ENCODE data around the gene HEY2. TPM values are rescaled to one million over a fixed set of nuclear protein-coding genes. Genes with fewer than 3 reads are reported as not detected.
"Not testable (repeated sequence)": the region's sequence is repeated elsewhere in the genome, so short reads cannot be mapped to it uniquely, and the experiment has no call there.

Gene HEY2
- total and polyA plus RNA-seq, 2 donors (not counting 1 experiment from before 2014, with no cell fraction given): not detected

- Histone ChIP-seq H3K4me2 (ENCODE audit: extremely low read depth, insufficient read depth, low read length) (no peak overlapping the region), H3K36me3 (ENCODE audit: control insufficient read depth, insufficient read depth, low read length) (no peaks in the 10 kb centered on the region), H3K9me3 (ENCODE audit: control insufficient read depth, insufficient read depth, low read depth, low read length) (no peaks in the 10 kb centered on the region), H3K79me2 (ENCODE audit: control insufficient read depth, insufficient read depth, low read length) (no peaks in the 10 kb centered on the region), H3K4me1 (ENCODE audit: control insufficient read depth, extremely low read depth, insufficient read depth, low read length) (no peaks in the 10 kb centered on the region), H3K9ac (ENCODE audit: insufficient read depth, low read length) (no peak overlapping the region), H3K4me3 (replicated peaks in 1 of 4; ENCODE audit: control extremely low read depth in 1 of 4, insufficient read depth in 1 of 4, low read depth in 3 of 4, low read length in 4 of 4) (no peak overlapping the region), H4K20me1 (ENCODE audit: control insufficient read depth, extremely low read depth, insufficient read depth, low read length) (peaks cover 2% of the 10 kb centered on the region), H2AFZ (ENCODE audit: low read length) (no peak overlapping the region), H3K27ac (ENCODE audit: insufficient read depth, low read length) (no peak overlapping the region), H3K27me3 (ENCODE audit: control insufficient read depth, insufficient read depth, low read length) (peaks cover 7% of the 10 kb centered on the region)
- no peak for DNase-seq (ENCODE audit: low read depth in 2 of 2)
- TF ChIP-seq CTCF (conservative IDR thresholded peaks at IDR 0.05 in 1 of 2, IDR thresholded peaks at IDR 0.05 in 1 of 2; ENCODE audit: low read depth in 1 of 2, low read length in 2 of 2) (no peak), EZH2 (IDR thresholded peaks at IDR 0.05; ENCODE audit: low read length, missing control alignments) (no peak)
These were observed 17.2 kb downstream of the HEY2 start for GRCh38 chr6:125766641-125767040.

GRCh38 chr6:125769147-125769783 is 19.8 kb downstream of the HEY2 start:
- Histone ChIP-seq H3K9ac (ENCODE audit: insufficient read depth, low read length) (no peak overlapping the region), H2AFZ (ENCODE audit: low read length) (no peak overlapping the region), H3K36me3 (ENCODE audit: control insufficient read depth, insufficient read depth, low read length) (no peaks in the 10 kb centered on the region), H3K4me2 (ENCODE audit: extremely low read depth, insufficient read depth, low read length) (no peak overlapping the region), H3K4me3 (replicated peaks in 1 of 4; ENCODE audit: control extremely low read depth in 1 of 4, insufficient read depth in 1 of 4, low read depth in 3 of 4, low read length in 4 of 4) (no peak overlapping the region), H3K27ac (ENCODE audit: insufficient read depth, low read length) (no peak overlapping the region), H3K27me3 (ENCODE audit: control insufficient read depth, insufficient read depth, low read length) (peaks cover 7% of the 10 kb centered on the region), H3K4me1 (ENCODE audit: control insufficient read depth, extremely low read depth, insufficient read depth, low read length) (no peaks in the 10 kb centered on the region), H3K79me2 (ENCODE audit: control insufficient read depth, insufficient read depth, low read length) (no peaks in the 10 kb centered on the region), H3K9me3 (ENCODE audit: control insufficient read depth, insufficient read depth, low read depth, low read length) (no peaks in the 10 kb centered on the region), H4K20me1 (ENCODE audit: control insufficient read depth, extremely low read depth, insufficient read depth, low read length) (peaks cover 2% of the 10 kb centered on the region)
- DNase-seq (ENCODE audit: low read depth in 2 of 2): no peak
- no peak for TF ChIP-seq EZH2 (IDR thresholded peaks at IDR 0.05; ENCODE audit: low read length, missing control alignments)
- TF ChIP-seq CTCF (conservative IDR thresholded peaks at IDR 0.05 in 1 of 2, IDR thresholded peaks at IDR 0.05 in 1 of 2; ENCODE audit: low read depth in 1 of 2, low read length in 2 of 2): no peak

- H3K4me3 ChIP-seq (replicated peaks in 1 of 4; ENCODE audit: control extremely low read depth in 1 of 4, insufficient read depth in 1 of 4, low read depth in 3 of 4, low read length in 4 of 4): no peak overlapping the region
- peaks cover 3% of the 10 kb centered on the region for H3K27me3 ChIP-seq (ENCODE audit: control insufficient read depth, insufficient read depth, low read length)
- no peak for TF ChIP-seq EZH2 (IDR thresholded peaks at IDR 0.05; ENCODE audit: low read length, missing control alignments)
- TF ChIP-seq CTCF (conservative IDR thresholded peaks at IDR 0.05 in 1 of 2, IDR thresholded peaks at IDR 0.05 in 1 of 2; ENCODE audit: low read depth in 1 of 2, low read length in 2 of 2): no peak
- no peak overlapping the region for H3K27ac ChIP-seq (ENCODE audit: insufficient read depth, low read length)
- H3K36me3 ChIP-seq (ENCODE audit: control insufficient read depth, insufficient read depth, low read length): no peaks in the 10 kb centered on the region
- H2AFZ ChIP-seq (ENCODE audit: low read length): no peak overlapping the region
- no peak overlapping the region for H3K9ac ChIP-seq (ENCODE audit: insufficient read depth, low read length)
- H3K4me1 ChIP-seq (ENCODE audit: control insufficient read depth, extremely low read depth, insufficient read depth, low read length): no peaks in the 10 kb centered on the region
- no peak overlapping the region for H3K4me2 ChIP-seq (ENCODE audit: extremely low read depth, insufficient read depth, low read length)
- no peak for DNase-seq (ENCODE audit: low read depth in 2 of 2)
- H4K20me1 ChIP-seq (ENCODE audit: control insufficient read depth, extremely low read depth, insufficient read depth, low read length): peaks cover 2% of the 10 kb centered on the region
- no peaks in the 10 kb centered on the region for H3K79me2 ChIP-seq (ENCODE audit: control insufficient read depth, insufficient read depth, low read length)
- H3K9me3 ChIP-seq (ENCODE audit: control insufficient read depth, insufficient read depth, low read depth, low read length): no peaks in the 10 kb centered on the region
These were observed 24.2 kb downstream of the HEY2 start for GRCh38 chr6:125773387-125774341.

GRCh38 chr6:125776107-125776826 is 26.8 kb downstream of the HEY2 start:
- not testable (repeated sequence) for H3K27ac ChIP-seq (ENCODE audit: insufficient read depth, low read length); H3K4me2 ChIP-seq (ENCODE audit: extremely low read depth, insufficient read depth, low read length); H3K4me3 ChIP-seq (replicated peaks in 1 of 4; ENCODE audit: control extremely low read depth in 1 of 4, insufficient read depth in 1 of 4, low read depth in 3 of 4, low read length in 4 of 4); DNase-seq (ENCODE audit: low read depth in 2 of 2); H2AFZ ChIP-seq (ENCODE audit: low read length); H4K20me1 ChIP-seq (ENCODE audit: control insufficient read depth, extremely low read depth, insufficient read depth, low read length); H3K36me3 ChIP-seq (ENCODE audit: control insufficient read depth, insufficient read depth, low read length); H3K9ac ChIP-seq (ENCODE audit: insufficient read depth, low read length); H3K79me2 ChIP-seq (ENCODE audit: control insufficient read depth, insufficient read depth, low read length); H3K9me3 ChIP-seq (ENCODE audit: control insufficient read depth, insufficient read depth, low read depth, low read length); H3K27me3 ChIP-seq (ENCODE audit: control insufficient read depth, insufficient read depth, low read length); H3K4me1 ChIP-seq (ENCODE audit: control insufficient read depth, extremely low read depth, insufficient read depth, low read length)
